ENCODE data around the gene BMP5.

GRCh38 chr6:55892749-55893357 is 17.5 kb upstream of the BMP5 start:
- TF ChIP-seq, protein P1, sequence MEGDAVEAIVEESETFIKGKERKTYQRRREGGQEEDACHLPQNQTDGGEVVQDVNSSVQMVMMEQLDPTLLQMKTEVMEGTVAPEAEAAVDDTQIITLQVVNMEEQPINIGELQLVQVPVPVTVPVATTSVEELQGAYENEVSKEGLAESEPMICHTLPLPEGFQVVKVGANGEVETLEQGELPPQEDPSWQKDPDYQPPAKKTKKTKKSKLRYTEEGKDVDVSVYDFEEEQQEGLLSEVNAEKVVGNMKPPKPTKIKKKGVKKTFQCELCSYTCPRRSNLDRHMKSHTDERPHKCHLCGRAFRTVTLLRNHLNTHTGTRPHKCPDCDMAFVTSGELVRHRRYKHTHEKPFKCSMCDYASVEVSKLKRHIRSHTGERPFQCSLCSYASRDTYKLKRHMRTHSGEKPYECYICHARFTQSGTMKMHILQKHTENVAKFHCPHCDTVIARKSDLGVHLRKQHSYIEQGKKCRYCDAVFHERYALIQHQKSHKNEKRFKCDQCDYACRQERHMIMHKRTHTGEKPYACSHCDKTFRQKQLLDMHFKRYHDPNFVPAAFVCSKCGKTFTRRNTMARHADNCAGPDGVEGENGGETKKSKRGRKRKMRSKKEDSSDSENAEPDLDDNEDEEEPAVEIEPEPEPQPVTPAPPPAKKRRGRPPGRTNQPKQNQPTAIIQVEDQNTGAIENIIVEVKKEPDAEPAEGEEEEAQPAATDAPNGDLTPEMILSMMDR (IDR thresholded peaks at IDR 0.05 in 2 of 3, conservative IDR thresholded peaks at IDR 0.05 in 1 of 3; ENCODE audit: insufficient read depth in 2 of 3, low read depth in 1 of 3, low read length in 3 of 3): no peak
- TF ChIP-seq GATA2 (CRISPR knock-in tag; IDR thresholded peaks at IDR 0.05) (no peak), SP2 (IDR thresholded peaks at IDR 0.05; ENCODE audit: extremely low read depth, low read depth, low read length, poor library complexity, severe bottlenecking) (no peak)

Data from K562 (cell line).